OCI-LY7 (cell line): ENCODE data around the gene TRMT13.

Experiments used
- CTCF ChIP-seq: fragments of 200-600 bp; sonication (generic); conservative IDR thresholded peaks from 2 replicates; pipeline ENCODE4 v1.5.1; 2014; ENCODE audit warnings: mild to moderate bottlenecking, antibody characterized with exemption, low read length, moderate library complexity, mixed read lengths
- EZH2phosphoT487 ChIP-seq: fragments of 200-600 bp; sonication (generic); IDR thresholded peaks from 2 replicates; pipeline ENCODE4 v1.6.1; 2018; ENCODE audit warnings: low read depth, borderline replicate concordance, mild to moderate bottlenecking, mixed run types, antibody characterized with exemption, low read length, moderate library complexity, mixed read lengths

GRCh38 chr1:100127226-100127625 is 5.7 kb upstream of the TRMT13 start:
- TF ChIP-seq CTCF (no peak), EZH2phosphoT487 (no peak)
